Memory B cell (primary cell): ENCODE data around the gene AMTN.
"Not testable (repeated sequence)": the region's sequence is repeated elsewhere in the genome, so short reads cannot be mapped to it uniquely, and the experiment has no call there.

Source experiments
- ATAC-seq: fragments of 150-1000 bp; cut with Tn5 transposase; 2 replicates; pipeline ENCODE4 v1.10.0; 2021; ENCODE audit warnings: low read depth, mild to moderate bottlenecking, moderate library complexity
- DNase-seq, 2 donors: peaks; one replicate each; pipeline ENCODE4 v3.0.0; 2022; ENCODE audit warnings: low spot score in 2 of 2
- H3K27ac Mint-ChIP-seq: one replicate; pipeline ENCODE4 v1.8.0; 2022; ENCODE audit warnings: mild to moderate bottlenecking, moderate library complexity, mixed read lengths
- H3K27me3 Mint-ChIP-seq: one replicate; pipeline ENCODE4 v1.8.0; 2022; ENCODE audit warnings: mixed read lengths
- H3K36me3 Mint-ChIP-seq: one replicate; pipeline ENCODE4 v1.8.0; 2022; ENCODE audit warnings: mild to moderate bottlenecking, mixed read lengths
- H3K4me1 Mint-ChIP-seq: one replicate; pipeline ENCODE4 v1.8.0; 2022; ENCODE audit warnings: mixed read lengths
- H3K4me3 Mint-ChIP-seq: one replicate; pipeline ENCODE4 v1.8.0; 2022; ENCODE audit warnings: mild to moderate bottlenecking, moderate library complexity, mixed read lengths
- H3K9me3 Mint-ChIP-seq: one replicate; pipeline ENCODE4 v1.8.0; 2022; ENCODE audit warnings: mixed read lengths

AMTN gene

GRCh38 chr4:70531981-70532380, 13.6 kb downstream of the AMTN start:
- Mint-ChIP-seq H3K27me3 (peaks cover 6% of the 10 kb centered on the region), H3K36me3 (no peaks in the 10 kb centered on the region), H3K9me3 (no peaks in the 10 kb centered on the region), H3K4me3 (no peak overlapping the region), H3K4me1 (no peaks in the 10 kb centered on the region), H3K27ac (no peak overlapping the region)
- ATAC-seq (no peak), DNase-seq (no peak)

GRCh38 chr4:70533211-70533610, 14.8 kb downstream of the AMTN start:
- no peak overlapping the region for H3K27ac Mint-ChIP-seq
- no peaks in the 10 kb centered on the region for H3K36me3 Mint-ChIP-seq
- no peak for ATAC-seq
- DNase-seq: no peak
- H3K4me3 Mint-ChIP-seq: no peak overlapping the region
- H3K27me3 Mint-ChIP-seq: peaks cover 6% of the 10 kb centered on the region
- H3K9me3 Mint-ChIP-seq: no peaks in the 10 kb centered on the region
- no peaks in the 10 kb centered on the region for H3K4me1 Mint-ChIP-seq

GRCh38 chr4:70533791-70534190, 15.4 kb downstream of the AMTN start:
- no peak for ATAC-seq
- H3K4me3 Mint-ChIP-seq: no peak overlapping the region
- H3K27ac Mint-ChIP-seq: no peak overlapping the region
- H3K27me3 Mint-ChIP-seq: peaks cover 6% of the 10 kb centered on the region
- DNase-seq: no peak
- no peaks in the 10 kb centered on the region for H3K36me3 Mint-ChIP-seq
- no peaks in the 10 kb centered on the region for H3K9me3 Mint-ChIP-seq
- no peaks in the 10 kb centered on the region for H3K4me1 Mint-ChIP-seq

GRCh38 chr4:70534886-70535285, 16.5 kb downstream of the AMTN start:
- H3K9me3 Mint-ChIP-seq, H3K36me3 Mint-ChIP-seq, H3K27ac Mint-ChIP-seq, H3K27me3 Mint-ChIP-seq, H3K4me3 Mint-ChIP-seq, ATAC-seq, H3K4me1 Mint-ChIP-seq, DNase-seq: not testable (repeated sequence)

- Mint-ChIP-seq H3K27ac (no peak overlapping the region), H3K4me1 (no peaks in the 10 kb centered on the region)
These were observed 20.5 kb downstream of the AMTN start for GRCh38 chr4:70538869-70539268.

GRCh38 chr4:70544279-70544868, 26.0 kb downstream of the AMTN start:
- no peak for DNase-seq
- no peaks in the 10 kb centered on the region for H3K9me3 Mint-ChIP-seq
- no peaks in the 10 kb centered on the region for H3K4me1 Mint-ChIP-seq
- no peak overlapping the region for H3K27ac Mint-ChIP-seq
- H3K4me3 Mint-ChIP-seq: no peak overlapping the region
- H3K36me3 Mint-ChIP-seq: no peaks in the 10 kb centered on the region
- H3K27me3 Mint-ChIP-seq: peaks cover 6% of the 10 kb centered on the region
- ATAC-seq: no peak

More at GRCh38 chr4:70538869-70539268, 20.5 kb downstream of the AMTN start:
- Mint-ChIP-seq H3K9me3 (no peaks in the 10 kb centered on the region), H3K27me3 (peaks cover 4% of the 10 kb centered on the region), H3K4me3 (no peak overlapping the region), H3K36me3 (no peaks in the 10 kb centered on the region)
- ATAC-seq: no peak
- no peak for DNase-seq

- H3K4me3 Mint-ChIP-seq: no peak overlapping the region
- DNase-seq (no peak), ATAC-seq (no peak)
- peaks cover 3% of the 10 kb centered on the region for H3K27me3 Mint-ChIP-seq
- H3K27ac Mint-ChIP-seq: peak overlapping the region; percentile 33
- H3K9me3 Mint-ChIP-seq: no peaks in the 10 kb centered on the region
- H3K36me3 Mint-ChIP-seq: no peaks in the 10 kb centered on the region
- peaks cover 3% of the 10 kb centered on the region for H3K4me1 Mint-ChIP-seq
These were observed 38.5 kb downstream of the AMTN start for GRCh38 chr4:70556856-70557255.

GRCh38 chr4:70559211-70559830, 41.0 kb downstream of the AMTN start:
- ATAC-seq (peak; percentile 45), DNase-seq (peak; percentile 11 to 23)
- H3K36me3 Mint-ChIP-seq: no peaks in the 10 kb centered on the region
- H3K4me1 Mint-ChIP-seq: peaks cover 5% of the 10 kb centered on the region
- no peak overlapping the region for H3K4me3 Mint-ChIP-seq
- no peaks in the 10 kb centered on the region for H3K27me3 Mint-ChIP-seq
- H3K27ac Mint-ChIP-seq: no peak overlapping the region
- no peaks in the 10 kb centered on the region for H3K9me3 Mint-ChIP-seq

- no peaks in the 10 kb centered on the region for H3K36me3 Mint-ChIP-seq
- H3K9me3 Mint-ChIP-seq: no peaks in the 10 kb centered on the region
- no peak for ATAC-seq
- peaks cover 5% of the 10 kb centered on the region for H3K4me1 Mint-ChIP-seq
- DNase-seq: no peak
- no peaks in the 10 kb centered on the region for H3K27me3 Mint-ChIP-seq
- H3K27ac Mint-ChIP-seq: no peak overlapping the region
- H3K4me3 Mint-ChIP-seq: no peak overlapping the region
These were observed 41.6 kb downstream of the AMTN start for GRCh38 chr4:70559924-70560323.

GRCh38 chr4:70564033-70564432, 45.7 kb downstream of the AMTN start:
- H3K27me3 Mint-ChIP-seq: no peaks in the 10 kb centered on the region
- DNase-seq: no peak

GRCh38 chr4:70570796-70571195, 52.4 kb downstream of the AMTN start:
- no peak overlapping the region for H3K27ac Mint-ChIP-seq
- H3K27me3 Mint-ChIP-seq: peaks cover 5% of the 10 kb centered on the region
- DNase-seq (no peak), ATAC-seq (no peak)
- H3K36me3 Mint-ChIP-seq: no peaks in the 10 kb centered on the region
- H3K4me3 Mint-ChIP-seq: no peak overlapping the region
- peaks cover 7% of the 10 kb centered on the region for H3K9me3 Mint-ChIP-seq
- H3K4me1 Mint-ChIP-seq: no peaks in the 10 kb centered on the region

More at GRCh38 chr4:70564033-70564432, 45.7 kb downstream of the AMTN start:
- peaks cover 4% of the 10 kb centered on the region for H3K9me3 Mint-ChIP-seq
- H3K36me3 Mint-ChIP-seq: no peaks in the 10 kb centered on the region
- no peak overlapping the region for H3K4me3 Mint-ChIP-seq
- H3K4me1 Mint-ChIP-seq: peaks cover 2% of the 10 kb centered on the region
- H3K27ac Mint-ChIP-seq: no peak overlapping the region
- ATAC-seq: no peak

- H3K36me3 Mint-ChIP-seq: no peaks in the 10 kb centered on the region
- ATAC-seq (no peak), DNase-seq (no peak)
- H3K27me3 Mint-ChIP-seq: peaks cover 8% of the 10 kb centered on the region
- H3K4me3 Mint-ChIP-seq: no peak overlapping the region
- H3K9me3 Mint-ChIP-seq: peaks cover 7% of the 10 kb centered on the region
- H3K4me1 Mint-ChIP-seq: no peaks in the 10 kb centered on the region
- H3K27ac Mint-ChIP-seq: no peak overlapping the region
These were observed 53.4 kb downstream of the AMTN start for GRCh38 chr4:70571772-70572171.

- H3K27ac Mint-ChIP-seq: no peak overlapping the region
- no peak for ATAC-seq
These were observed 57.6 kb downstream of the AMTN start for GRCh38 chr4:70575964-70576363.

GRCh38 chr4:70577220-70577927, 59.0 kb downstream of the AMTN start:
- H3K4me1 Mint-ChIP-seq: no peaks in the 10 kb centered on the region
- H3K36me3 Mint-ChIP-seq: peaks cover 2% of the 10 kb centered on the region
- peaks cover 1% of the 10 kb centered on the region for H3K9me3 Mint-ChIP-seq
- H3K27ac Mint-ChIP-seq: no peak overlapping the region
- DNase-seq: no peak
- no peak overlapping the region for H3K4me3 Mint-ChIP-seq
- ATAC-seq: no peak
- peaks cover 3% of the 10 kb centered on the region for H3K27me3 Mint-ChIP-seq

More at GRCh38 chr4:70575964-70576363, 57.6 kb downstream of the AMTN start:
- no peak for DNase-seq
- Mint-ChIP-seq H3K4me1 (no peaks in the 10 kb centered on the region), H3K27me3 (peaks cover 3% of the 10 kb centered on the region), H3K9me3 (peaks cover 1% of the 10 kb centered on the region), H3K36me3 (peaks cover 2% of the 10 kb centered on the region), H3K4me3 (no peak overlapping the region)
